ENCODE data around the gene LCE2B.

LCE2B gene

GRCh38 chr1:152667648-152668047, 18.3 kb upstream of the LCE2B start:
- Histone ChIP-seq H3K4me1 (ENCODE audit: control insufficient read depth, insufficient read depth, low read length) (no peaks in the 10 kb centered on the region), H3K4me3 (ENCODE audit: low read depth, low read length) (no peak overlapping the region), H3K27ac (ENCODE audit: extremely low read depth, low read depth, low read length) (no peak overlapping the region), H3K9me3 (ENCODE audit: control insufficient read depth, insufficient read depth, low read depth, low read length) (no peaks in the 10 kb centered on the region), H3K36me3 (ENCODE audit: control insufficient read depth in 2 of 2, insufficient read depth in 1 of 2, low read length in 2 of 2) (no peaks in the 10 kb centered on the region)
- TF ChIP-seq ZNF473 (tag by site-specific recombination; IDR thresholded peaks at IDR 0.05) (no peak), ZNF19 (tag by site-specific recombination; IDR thresholded peaks at IDR 0.05; ENCODE audit: low read depth) (no peak), ELK4 (IDR thresholded peaks at IDR 0.05; ENCODE audit: borderline replicate concordance, low read depth, low read length) (no peak), ZNF146 (tag by site-specific recombination; IDR thresholded peaks at IDR 0.05) (no peak), YY1 (tag by site-specific recombination; IDR thresholded peaks at IDR 0.05) (no peak), ZNF132 (tag by site-specific recombination; IDR thresholded peaks at IDR 0.05; ENCODE audit: borderline replicate concordance) (no peak), ZNF311 (tag by site-specific recombination; IDR thresholded peaks at IDR 0.05; ENCODE audit: borderline replicate concordance) (no peak), ZNF280D (tag by site-specific recombination; IDR thresholded peaks at IDR 0.05) (no peak), ZNF621 (tag by site-specific recombination; IDR thresholded peaks at IDR 0.05) (no peak), ZNF211 (tag by site-specific recombination; IDR thresholded peaks at IDR 0.05; ENCODE audit: low read depth) (no peak), ZNF654 (tag by site-specific recombination; IDR thresholded peaks at IDR 0.05; ENCODE audit: low read depth) (no peak)
- CTCF ChIA-PET = no interaction called here
- POLR2A ChIA-PET = no interaction called here

GRCh38 chr1:152673016-152673415, 12.9 kb upstream of the LCE2B start:
- ChIA-PET POLR2A (no interaction called here), CTCF (no interaction called here)
- Histone ChIP-seq H3K27ac (ENCODE audit: extremely low read depth, low read depth, low read length) (no peak overlapping the region), H3K9me3 (ENCODE audit: control insufficient read depth, insufficient read depth, low read depth, low read length) (no peaks in the 10 kb centered on the region), H3K4me1 (ENCODE audit: control insufficient read depth, insufficient read depth, low read length) (no peaks in the 10 kb centered on the region), H3K4me3 (ENCODE audit: low read depth, low read length) (no peak overlapping the region), H3K36me3 (ENCODE audit: control insufficient read depth in 2 of 2, insufficient read depth in 1 of 2, low read length in 2 of 2) (no peaks in the 10 kb centered on the region)
- TF ChIP-seq TSHZ1 (tag by site-specific recombination; IDR thresholded peaks at IDR 0.05; ENCODE audit: borderline replicate concordance) (no peak), ZSCAN23 (tag by site-specific recombination; IDR thresholded peaks at IDR 0.05) (no peak), PBX3 (CRISPR knock-in tag; IDR thresholded peaks at IDR 0.05) (no peak), ZNF747 (tag by site-specific recombination; IDR thresholded peaks at IDR 0.05) (no peak), WT1 (tag by site-specific recombination; IDR thresholded peaks at IDR 0.05) (no peak), ZNF248 (tag by site-specific recombination; IDR thresholded peaks at IDR 0.05) (no peak), ZNF280D (tag by site-specific recombination; IDR thresholded peaks at IDR 0.05) (no peak), ZNF404 (tag by site-specific recombination; IDR thresholded peaks at IDR 0.05) (no peak), ZXDB (tag by site-specific recombination; IDR thresholded peaks at IDR 0.05) (no peak), ZNF558 (tag by site-specific recombination; IDR thresholded peaks at IDR 0.05) (no peak), ZNF549 (tag by site-specific recombination; IDR thresholded peaks at IDR 0.05) (no peak), ZNF701 (tag by site-specific recombination; IDR thresholded peaks at IDR 0.05) (no peak), CTCF (tag by site-specific recombination; IDR thresholded peaks at IDR 0.05) (no peak)
